ENCODE data around the gene PCSK4. TPM values are rescaled to one million over a fixed set of nuclear protein-coding genes. Genes with fewer than 3 reads are reported as not detected.
"Not testable (repeated sequence)": the region's sequence is repeated elsewhere in the genome, so short reads cannot be mapped to it uniquely, and the experiment has no call there.

PCSK4 gene
- total RNA-seq, 2 experiments from 2014 or later, result 4.4 to 4.7 TPM

- TF ChIP-seq CTCF (IDR thresholded peaks at IDR 0.05), result no peak
- ATAC-seq, result no peak
- H3K4me3 Mint-ChIP-seq, result no peak overlapping the region
- peaks cover 16% of the 10 kb centered on the region for H3K27me3 Mint-ChIP-seq
- no peak overlapping the region for H3K27ac Mint-ChIP-seq
- no peaks in the 10 kb centered on the region for H3K36me3 Mint-ChIP-seq (ENCODE audit: low read depth)
- POLR2A ChIA-PET, result interaction anchor here (1.0 kb wide), 1 partner anchor 10 kb away, joined by 3 read pairs; no protein-coding TSS in a partner anchor
- intact Hi-C loops (cut with micrococcal nuclease), result no loop called here
- no peak for DNase-seq
- CTCF ChIA-PET, result interaction anchor here (0.6 to 1.9 kb wide), 5 partner anchors 9 to 57 kb away, joined by 3 to 5 read pairs (median 3); no protein-coding TSS in a partner anchor
- no peaks in the 10 kb centered on the region for H3K9me3 Mint-ChIP-seq
- peaks cover 9% of the 10 kb centered on the region for H3K4me1 Mint-ChIP-seq (ENCODE audit: low read depth)
Measured at GRCh38 chr19:1502433-1503088, 12.4 kb upstream of the PCSK4 start.

GRCh38 chr19:1501200-1501595 is 11.0 kb upstream of the PCSK4 start:
- DNase-seq, result no peak
- ATAC-seq, result no peak
- H3K27me3 Mint-ChIP-seq, result peaks cover 16% of the 10 kb centered on the region
- CTCF ChIA-PET, result interaction anchor here (1.9 kb wide), 1 partner anchor 56 kb away, joined by 5 read pairs; no protein-coding TSS in a partner anchor
- peaks cover 8% of the 10 kb centered on the region for H3K4me1 Mint-ChIP-seq (ENCODE audit: low read depth)
- no peaks in the 10 kb centered on the region for H3K36me3 Mint-ChIP-seq (ENCODE audit: low read depth)
- no peak for TF ChIP-seq CTCF (IDR thresholded peaks at IDR 0.05)
- no peaks in the 10 kb centered on the region for H3K9me3 Mint-ChIP-seq
- H3K27ac Mint-ChIP-seq, result no peak overlapping the region
- H3K4me3 Mint-ChIP-seq, result no peak overlapping the region
- POLR2A ChIA-PET, result interaction anchor here (0.6 kb wide), 1 partner anchor 14 kb away, joined by 3 read pairs; no protein-coding TSS in a partner anchor
- intact Hi-C loops (cut with micrococcal nuclease), result no loop called here

- DNase-seq; ATAC-seq; POLR2A ChIA-PET; H3K9me3 Mint-ChIP-seq; CTCF ChIA-PET; H3K27ac Mint-ChIP-seq; H3K4me3 Mint-ChIP-seq; H3K27me3 Mint-ChIP-seq; H3K36me3 Mint-ChIP-seq (ENCODE audit: low read depth); intact Hi-C loops (cut with micrococcal nuclease); H3K4me1 Mint-ChIP-seq (ENCODE audit: low read depth): not testable (repeated sequence)
Measured at GRCh38 chr19:1499231-1499630, 9.1 kb upstream of the PCSK4 start.

GRCh38 chr19:1497578-1498235 is 7.6 kb upstream of the PCSK4 start:
- Mint-ChIP-seq H3K4me1 (ENCODE audit: low read depth) (no peaks in the 10 kb centered on the region), H3K27ac (no peak overlapping the region), H3K4me3 (no peak overlapping the region), H3K27me3 (peaks cover 2% of the 10 kb centered on the region), H3K9me3 (no peaks in the 10 kb centered on the region), H3K36me3 (ENCODE audit: low read depth) (no peaks in the 10 kb centered on the region)
- TF ChIP-seq CTCF (IDR thresholded peaks at IDR 0.05), result no peak
- ChIA-PET CTCF (no interaction called here), POLR2A (no interaction called here)
- ATAC-seq (no peak), DNase-seq (no peak)
- intact Hi-C loops (cut with micrococcal nuclease), result no loop called here

- no peak for DNase-seq
- H3K36me3 Mint-ChIP-seq (ENCODE audit: low read depth), result no peaks in the 10 kb centered on the region
- H3K4me1 Mint-ChIP-seq (ENCODE audit: low read depth), result no peaks in the 10 kb centered on the region
- no peak for TF ChIP-seq CTCF (IDR thresholded peaks at IDR 0.05)
- H3K9me3 Mint-ChIP-seq, result no peaks in the 10 kb centered on the region
- H3K27ac Mint-ChIP-seq, result no peak overlapping the region
- no peak for ATAC-seq
- intact Hi-C loops (cut with micrococcal nuclease), result no loop called here
- H3K27me3 Mint-ChIP-seq, result peaks cover under 1% of the 10 kb centered on the region
- ChIA-PET POLR2A (no interaction called here), CTCF (no interaction called here)
- H3K4me3 Mint-ChIP-seq, result no peak overlapping the region
Measured at GRCh38 chr19:1496714-1497577, 6.8 kb upstream of the PCSK4 start.
